ENCODE data around the gene SIK3. TPM values are rescaled to one million over a fixed set of nuclear protein-coding genes. Genes with fewer than 3 reads are reported as not detected.

SIK3 gene
- total and polyA plus RNA-seq, 2 experiments from 2014 or later = 6.1 to 33.9 TPM

GRCh38 chr11:116918925-116919655 lies 179.1 kb downstream of the SIK3 start:
- Histone ChIP-seq H3K27ac (ENCODE audit: low read depth) (no peak overlapping the region), H3K36me3 (ENCODE audit: insufficient read depth) (no peaks in the 10 kb centered on the region), H3K79me2 (replicated peaks; ENCODE audit: insufficient read depth) (no peaks in the 10 kb centered on the region), H3K4me2 (no peak overlapping the region), H4K20me1 (replicated peaks; ENCODE audit: insufficient read depth) (peaks cover 5% of the 10 kb centered on the region; the same call in 1 of the 2 replicates), H3F3A (replicated peaks; ENCODE audit: low read depth) (no peaks in the 10 kb centered on the region), H3K4me3 (no peak overlapping the region), H3K4me1 (ENCODE audit: insufficient read depth) (no peaks in the 10 kb centered on the region), H3K27me3 (ENCODE audit: insufficient read depth) (no peaks in the 10 kb centered on the region), H2AFZ (no peak overlapping the region), H3K9me2 (ENCODE audit: insufficient read depth) (no peaks in the 10 kb centered on the region)
- ATAC-seq = no peak
- Mint-ChIP-seq H3K9me3 (no peaks in the 10 kb centered on the region), H3K36me3 (ENCODE audit: low read depth) (no peaks in the 10 kb centered on the region), H3K4me3 (no peak overlapping the region), H3K4me1 (no peaks in the 10 kb centered on the region), H3K27ac (no peak overlapping the region), H3K27me3 (ENCODE audit: insufficient read depth, low read depth, poor library complexity) (no peaks in the 10 kb centered on the region)
- TF ChIP-seq EZH2phosphoT487 (IDR thresholded peaks at IDR 0.05; ENCODE audit: unreplicated experiment) = no peak
- no peak for DNase-seq (ENCODE audit: low spot score)

- H3K36me3 ChIP-seq (ENCODE audit: insufficient read depth) = no peaks in the 10 kb centered on the region
- no peak overlapping the region for H3K4me3 ChIP-seq
- no peaks in the 10 kb centered on the region for H3F3A ChIP-seq (replicated peaks; ENCODE audit: low read depth)
- ATAC-seq (no peak), DNase-seq (ENCODE audit: low spot score) (no peak)
- Mint-ChIP-seq H3K27me3 (ENCODE audit: insufficient read depth, low read depth, poor library complexity) (no peaks in the 10 kb centered on the region), H3K4me3 (no peak overlapping the region), H3K27ac (no peak overlapping the region), H3K4me1 (no peaks in the 10 kb centered on the region), H3K36me3 (ENCODE audit: low read depth) (no peaks in the 10 kb centered on the region), H3K9me3 (no peaks in the 10 kb centered on the region)
- no peak overlapping the region for H3K27ac ChIP-seq (ENCODE audit: low read depth)
- H3K9me2 ChIP-seq (ENCODE audit: insufficient read depth) = no peaks in the 10 kb centered on the region
- no peaks in the 10 kb centered on the region for H3K4me1 ChIP-seq (ENCODE audit: insufficient read depth)
- H3K79me2 ChIP-seq (replicated peaks; ENCODE audit: insufficient read depth) = no peaks in the 10 kb centered on the region
- H2AFZ ChIP-seq = no peak overlapping the region
- peaks cover 5% of the 10 kb centered on the region; the same call in 1 of the 2 replicates for H4K20me1 ChIP-seq (replicated peaks; ENCODE audit: insufficient read depth)
- H3K27me3 ChIP-seq (ENCODE audit: insufficient read depth) = no peaks in the 10 kb centered on the region
- no peak overlapping the region for H3K4me2 ChIP-seq
- TF ChIP-seq POLR2AphosphoS5 (IDR thresholded peaks at IDR 0.05; ENCODE audit: low read depth) (no peak), ZNF114 (CRISPR knock-in tag; IDR thresholded peaks at IDR 0.05) (no peak), JUNB (IDR thresholded peaks at IDR 0.05; ENCODE audit: unreplicated experiment) (no peak), EZH2 (IDR thresholded peaks at IDR 0.05; ENCODE audit: low read depth, unreplicated experiment) (no peak), ZNF331 (CRISPR knock-in tag; IDR thresholded peaks at IDR 0.05; ENCODE audit: low read depth) (no peak), STAT1 (IDR thresholded peaks at IDR 0.05; ENCODE audit: unreplicated experiment) (no peak), NANOG (IDR thresholded peaks at IDR 0.05; ENCODE audit: borderline replicate concordance) (no peak)
- TF ChIP-seq, protein P1, sequence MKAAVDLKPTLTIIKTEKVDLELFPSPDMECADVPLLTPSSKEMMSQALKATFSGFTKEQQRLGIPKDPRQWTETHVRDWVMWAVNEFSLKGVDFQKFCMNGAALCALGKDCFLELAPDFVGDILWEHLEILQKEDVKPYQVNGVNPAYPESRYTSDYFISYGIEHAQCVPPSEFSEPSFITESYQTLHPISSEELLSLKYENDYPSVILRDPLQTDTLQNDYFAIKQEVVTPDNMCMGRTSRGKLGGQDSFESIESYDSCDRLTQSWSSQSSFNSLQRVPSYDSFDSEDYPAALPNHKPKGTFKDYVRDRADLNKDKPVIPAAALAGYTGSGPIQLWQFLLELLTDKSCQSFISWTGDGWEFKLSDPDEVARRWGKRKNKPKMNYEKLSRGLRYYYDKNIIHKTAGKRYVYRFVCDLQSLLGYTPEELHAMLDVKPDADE (IDR thresholded peaks at IDR 0.05) = no peak
- TF ChIP-seq, protein P2, sequence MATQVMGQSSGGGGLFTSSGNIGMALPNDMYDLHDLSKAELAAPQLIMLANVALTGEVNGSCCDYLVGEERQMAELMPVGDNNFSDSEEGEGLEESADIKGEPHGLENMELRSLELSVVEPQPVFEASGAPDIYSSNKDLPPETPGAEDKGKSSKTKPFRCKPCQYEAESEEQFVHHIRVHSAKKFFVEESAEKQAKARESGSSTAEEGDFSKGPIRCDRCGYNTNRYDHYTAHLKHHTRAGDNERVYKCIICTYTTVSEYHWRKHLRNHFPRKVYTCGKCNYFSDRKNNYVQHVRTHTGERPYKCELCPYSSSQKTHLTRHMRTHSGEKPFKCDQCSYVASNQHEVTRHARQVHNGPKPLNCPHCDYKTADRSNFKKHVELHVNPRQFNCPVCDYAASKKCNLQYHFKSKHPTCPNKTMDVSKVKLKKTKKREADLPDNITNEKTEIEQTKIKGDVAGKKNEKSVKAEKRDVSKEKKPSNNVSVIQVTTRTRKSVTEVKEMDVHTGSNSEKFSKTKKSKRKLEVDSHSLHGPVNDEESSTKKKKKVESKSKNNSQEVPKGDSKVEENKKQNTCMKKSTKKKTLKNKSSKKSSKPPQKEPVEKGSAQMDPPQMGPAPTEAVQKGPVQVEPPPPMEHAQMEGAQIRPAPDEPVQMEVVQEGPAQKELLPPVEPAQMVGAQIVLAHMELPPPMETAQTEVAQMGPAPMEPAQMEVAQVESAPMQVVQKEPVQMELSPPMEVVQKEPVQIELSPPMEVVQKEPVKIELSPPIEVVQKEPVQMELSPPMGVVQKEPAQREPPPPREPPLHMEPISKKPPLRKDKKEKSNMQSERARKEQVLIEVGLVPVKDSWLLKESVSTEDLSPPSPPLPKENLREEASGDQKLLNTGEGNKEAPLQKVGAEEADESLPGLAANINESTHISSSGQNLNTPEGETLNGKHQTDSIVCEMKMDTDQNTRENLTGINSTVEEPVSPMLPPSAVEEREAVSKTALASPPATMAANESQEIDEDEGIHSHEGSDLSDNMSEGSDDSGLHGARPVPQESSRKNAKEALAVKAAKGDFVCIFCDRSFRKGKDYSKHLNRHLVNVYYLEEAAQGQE (IDR thresholded peaks at IDR 0.05; ENCODE audit: unreplicated experiment) = no peak
- TF ChIP-seq, protein P3, sequence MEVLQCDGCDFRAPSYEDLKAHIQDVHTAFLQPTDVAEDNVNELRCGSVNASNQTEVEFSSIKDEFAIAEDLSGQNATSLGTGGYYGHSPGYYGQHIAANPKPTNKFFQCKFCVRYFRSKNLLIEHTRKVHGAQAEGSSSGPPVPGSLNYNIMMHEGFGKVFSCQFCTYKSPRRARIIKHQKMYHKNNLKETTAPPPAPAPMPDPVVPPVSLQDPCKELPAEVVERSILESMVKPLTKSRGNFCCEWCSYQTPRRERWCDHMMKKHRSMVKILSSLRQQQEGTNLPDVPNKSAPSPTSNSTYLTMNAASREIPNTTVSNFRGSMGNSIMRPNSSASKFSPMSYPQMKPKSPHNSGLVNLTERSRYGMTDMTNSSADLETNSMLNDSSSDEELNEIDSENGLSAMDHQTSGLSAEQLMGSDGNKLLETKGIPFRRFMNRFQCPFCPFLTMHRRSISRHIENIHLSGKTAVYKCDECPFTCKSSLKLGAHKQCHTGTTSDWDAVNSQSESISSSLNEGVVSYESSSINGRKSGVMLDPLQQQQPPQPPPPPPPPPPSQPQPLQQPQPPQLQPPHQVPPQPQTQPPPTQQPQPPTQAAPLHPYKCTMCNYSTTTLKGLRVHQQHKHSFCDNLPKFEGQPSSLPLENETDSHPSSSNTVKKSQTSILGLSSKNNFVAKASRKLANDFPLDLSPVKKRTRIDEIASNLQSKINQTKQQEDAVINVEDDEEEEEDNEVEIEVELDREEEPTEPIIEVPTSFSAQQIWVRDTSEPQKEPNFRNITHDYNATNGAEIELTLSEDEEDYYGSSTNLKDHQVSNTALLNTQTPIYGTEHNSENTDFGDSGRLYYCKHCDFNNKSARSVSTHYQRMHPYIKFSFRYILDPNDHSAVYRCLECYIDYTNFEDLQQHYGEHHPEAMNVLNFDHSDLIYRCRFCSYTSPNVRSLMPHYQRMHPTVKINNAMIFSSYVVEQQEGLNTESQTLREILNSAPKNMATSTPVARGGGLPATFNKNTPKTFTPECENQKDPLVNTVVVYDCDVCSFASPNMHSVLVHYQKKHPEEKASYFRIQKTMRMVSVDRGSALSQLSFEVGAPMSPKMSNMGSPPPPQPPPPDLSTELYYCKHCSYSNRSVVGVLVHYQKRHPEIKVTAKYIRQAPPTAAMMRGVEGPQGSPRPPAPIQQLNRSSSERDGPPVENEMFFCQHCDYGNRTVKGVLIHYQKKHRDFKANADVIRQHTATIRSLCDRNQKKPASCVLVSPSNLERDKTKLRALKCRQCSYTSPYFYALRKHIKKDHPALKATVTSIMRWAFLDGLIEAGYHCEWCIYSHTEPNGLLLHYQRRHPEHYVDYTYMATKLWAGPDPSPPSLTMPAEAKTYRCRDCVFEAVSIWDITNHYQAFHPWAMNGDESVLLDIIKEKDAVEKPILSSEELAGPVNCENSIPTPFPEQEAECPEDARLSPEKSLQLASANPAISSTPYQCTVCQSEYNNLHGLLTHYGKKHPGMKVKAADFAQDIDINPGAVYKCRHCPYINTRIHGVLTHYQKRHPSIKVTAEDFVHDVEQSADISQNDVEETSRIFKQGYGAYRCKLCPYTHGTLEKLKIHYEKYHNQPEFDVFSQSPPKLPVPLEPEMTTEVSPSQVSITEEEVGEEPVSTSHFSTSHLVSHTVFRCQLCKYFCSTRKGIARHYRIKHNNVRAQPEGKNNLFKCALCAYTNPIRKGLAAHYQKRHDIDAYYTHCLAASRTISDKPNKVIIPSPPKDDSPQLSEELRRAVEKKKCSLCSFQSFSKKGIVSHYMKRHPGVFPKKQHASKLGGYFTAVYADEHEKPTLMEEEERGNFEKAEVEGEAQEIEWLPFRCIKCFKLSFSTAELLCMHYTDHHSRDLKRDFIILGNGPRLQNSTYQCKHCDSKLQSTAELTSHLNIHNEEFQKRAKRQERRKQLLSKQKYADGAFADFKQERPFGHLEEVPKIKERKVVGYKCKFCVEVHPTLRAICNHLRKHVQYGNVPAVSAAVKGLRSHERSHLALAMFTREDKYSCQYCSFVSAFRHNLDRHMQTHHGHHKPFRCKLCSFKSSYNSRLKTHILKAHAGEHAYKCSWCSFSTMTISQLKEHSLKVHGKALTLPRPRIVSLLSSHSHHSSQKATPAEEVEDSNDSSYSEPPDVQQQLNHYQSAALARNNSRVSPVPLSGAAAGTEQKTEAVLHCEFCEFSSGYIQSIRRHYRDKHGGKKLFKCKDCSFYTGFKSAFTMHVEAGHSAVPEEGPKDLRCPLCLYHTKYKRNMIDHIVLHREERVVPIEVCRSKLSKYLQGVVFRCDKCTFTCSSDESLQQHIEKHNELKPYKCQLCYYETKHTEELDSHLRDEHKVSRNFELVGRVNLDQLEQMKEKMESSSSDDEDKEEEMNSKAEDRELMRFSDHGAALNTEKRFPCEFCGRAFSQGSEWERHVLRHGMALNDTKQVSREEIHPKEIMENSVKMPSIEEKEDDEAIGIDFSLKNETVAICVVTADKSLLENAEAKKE (CRISPR knock-in tag; IDR thresholded peaks at IDR 0.05) = no peak
These were observed 180.6 kb downstream of the SIK3 start for GRCh38 chr11:116917632-116918031.

Measured in GM23338 (cell line).